HG03045 (cell line): Measurements from ENCODE around the gene VTI1A.
"Not testable (repeated sequence)": the region's sequence is repeated elsewhere in the genome, so short reads cannot be mapped to it uniquely, and the experiment has no call there.

Source experiments
- ATAC-seq: cut with Tn5 transposase; IDR thresholded peaks from one replicate; pipeline ENCODE4 v1.9.1; 2021; ENCODE audit warnings: mild to moderate bottlenecking, moderate library complexity; ENCODE audit not compliant: unreplicated experiment

Gene VTI1A

GRCh38 chr10:112848868-112849430 is 401.9 kb downstream of the VTI1A start:
- ATAC-seq: no peak

GRCh38 chr10:112849546-112849945 is 402.5 kb downstream of the VTI1A start:
- ATAC-seq: no peak

DNA sequence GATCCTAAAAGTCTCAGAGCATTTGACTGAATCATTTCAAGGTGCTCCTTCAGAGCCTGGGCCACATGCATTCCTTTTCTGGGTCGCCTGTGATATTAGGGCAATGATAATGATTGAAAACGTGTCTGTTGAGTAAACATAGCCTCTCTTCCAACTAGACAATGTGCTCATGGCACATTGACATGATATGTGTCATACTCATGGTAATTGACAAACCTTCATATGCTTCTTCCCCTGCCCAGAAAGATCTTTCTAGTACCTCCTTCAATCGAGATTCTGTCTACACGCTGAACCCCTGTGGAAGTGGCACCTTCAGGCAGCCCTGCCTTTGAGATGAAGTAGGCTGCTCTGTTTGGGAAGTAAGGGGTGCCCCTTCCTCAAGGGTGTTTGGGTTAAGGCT is 404.2 kb downstream of the VTI1A start:
- no peak for ATAC-seq

DNA sequence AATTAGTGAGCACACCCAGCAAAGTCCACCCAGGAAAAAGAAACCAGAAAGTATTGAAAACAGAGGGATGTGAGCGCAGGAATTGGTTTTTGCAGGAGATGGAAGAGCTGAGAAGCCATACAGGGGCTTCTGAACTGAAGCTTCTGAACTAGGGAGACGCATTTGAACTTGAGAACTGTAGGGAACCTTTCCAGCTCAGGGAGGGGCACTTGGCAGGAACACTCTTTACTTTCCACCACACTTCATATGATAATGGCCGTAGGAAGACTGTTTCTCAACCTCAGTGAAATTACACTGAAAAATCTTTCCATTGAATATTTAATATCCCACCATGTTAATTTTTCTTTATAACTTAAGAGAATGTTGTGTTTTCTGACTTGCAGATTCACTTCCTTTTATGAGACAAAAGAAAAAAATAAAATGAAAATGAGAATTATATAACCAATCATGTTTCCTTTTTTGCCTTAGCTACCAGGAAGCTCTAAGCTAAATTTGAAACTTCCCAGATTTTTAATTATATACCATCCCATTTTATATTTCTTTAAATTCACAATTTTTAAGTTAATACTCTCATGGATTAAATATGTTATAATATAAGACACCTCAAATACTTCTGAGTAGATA is 404.7 kb downstream of the VTI1A start:
- ATAC-seq: no peak

GRCh38 chr10:112852306-112852705 is 405.3 kb downstream of the VTI1A start:
- no peak for ATAC-seq

GRCh38 chr10:112855134-112855533 is 408.1 kb downstream of the VTI1A start:
- ATAC-seq: no peak

- ATAC-seq: no peak
These were observed 410.5 kb downstream of the VTI1A start for GRCh38 chr10:112857493-112857892.

DNA sequence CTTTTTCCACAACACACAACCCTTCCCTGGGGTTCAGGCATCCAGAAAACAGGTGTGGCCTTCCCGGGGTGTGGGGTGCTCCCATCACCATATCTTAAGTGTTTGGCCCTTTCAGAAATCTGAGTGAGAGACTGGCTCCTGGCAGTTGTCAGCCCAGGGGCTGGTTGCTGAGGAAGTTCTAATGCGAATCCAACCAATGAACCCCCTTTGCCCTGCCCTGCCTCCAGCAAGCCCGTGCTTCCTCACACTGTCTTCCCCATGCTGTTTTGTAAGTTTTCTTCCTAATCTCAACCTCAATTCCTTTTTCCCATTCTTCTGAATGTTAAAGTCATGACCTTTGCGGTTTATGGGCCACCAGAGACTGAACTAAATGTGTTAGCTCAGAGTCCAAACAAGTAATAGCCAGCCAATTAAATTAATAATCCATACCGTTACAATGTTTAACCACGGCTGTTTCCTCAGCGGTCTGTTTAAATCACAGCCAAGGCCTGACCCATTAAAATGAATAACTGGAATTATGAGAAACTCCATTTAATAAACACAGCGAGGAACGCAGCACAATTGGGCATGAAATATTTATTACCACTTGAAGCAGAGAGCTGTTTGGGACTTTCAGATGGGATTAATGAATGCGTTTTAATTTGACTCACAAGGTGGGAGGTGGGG is 412.1 kb downstream of the VTI1A start:
- ATAC-seq: no peak

DNA sequence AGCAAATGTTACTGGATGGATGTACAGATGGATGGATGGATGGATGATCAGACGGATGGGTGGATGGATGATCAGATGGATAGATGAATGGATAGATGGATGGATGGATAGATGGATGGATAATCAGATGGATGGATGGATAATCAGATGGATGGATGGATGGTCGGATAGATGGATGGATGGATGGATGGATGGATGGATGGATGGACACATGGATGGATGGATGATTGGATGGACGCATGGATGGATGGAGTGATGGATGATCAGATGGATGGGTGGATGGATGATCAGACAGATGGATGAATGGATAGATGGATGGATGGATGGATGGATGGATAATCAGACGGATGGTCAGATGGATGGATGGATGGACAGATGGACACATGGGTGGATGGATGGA is 412.8 kb downstream of the VTI1A start:
- no peak for ATAC-seq

GRCh38 chr10:112863461-112863860 is 416.4 kb downstream of the VTI1A start:
- not testable (repeated sequence) for ATAC-seq
